ENCODE data around the gene DOCK11.

- TF ChIP-seq CTCF (conservative IDR thresholded peaks at IDR 0.05; ENCODE audit: low read length) (no peak), EZH2phosphoT487 (IDR thresholded peaks at IDR 0.05; ENCODE audit: borderline replicate concordance, low read depth, low read length) (no peak)
Measured at GRCh38 chrX:118498351-118498750, 2.7 kb downstream of the DOCK11 start.
